A549 treated with AZD9567 at 1 μM for 4 hours (cell line): ENCODE data around the gene VWA5B1. TPM values are rescaled to one million over a fixed set of nuclear protein-coding genes. Genes with fewer than 3 reads are reported as not detected.

ENCODE experiments used
- total RNA-seq: library from RNA; stranded (reverse); fragments of 200-300 nt; extraction: Qiagen RNA extraction; gene quantifications from 5 replicates; pipeline ENCODE4 v1.2.3, GENCODE V29; 2022; ENCODE audit not compliant: insufficient read depth

VWA5B1 gene, protein sequence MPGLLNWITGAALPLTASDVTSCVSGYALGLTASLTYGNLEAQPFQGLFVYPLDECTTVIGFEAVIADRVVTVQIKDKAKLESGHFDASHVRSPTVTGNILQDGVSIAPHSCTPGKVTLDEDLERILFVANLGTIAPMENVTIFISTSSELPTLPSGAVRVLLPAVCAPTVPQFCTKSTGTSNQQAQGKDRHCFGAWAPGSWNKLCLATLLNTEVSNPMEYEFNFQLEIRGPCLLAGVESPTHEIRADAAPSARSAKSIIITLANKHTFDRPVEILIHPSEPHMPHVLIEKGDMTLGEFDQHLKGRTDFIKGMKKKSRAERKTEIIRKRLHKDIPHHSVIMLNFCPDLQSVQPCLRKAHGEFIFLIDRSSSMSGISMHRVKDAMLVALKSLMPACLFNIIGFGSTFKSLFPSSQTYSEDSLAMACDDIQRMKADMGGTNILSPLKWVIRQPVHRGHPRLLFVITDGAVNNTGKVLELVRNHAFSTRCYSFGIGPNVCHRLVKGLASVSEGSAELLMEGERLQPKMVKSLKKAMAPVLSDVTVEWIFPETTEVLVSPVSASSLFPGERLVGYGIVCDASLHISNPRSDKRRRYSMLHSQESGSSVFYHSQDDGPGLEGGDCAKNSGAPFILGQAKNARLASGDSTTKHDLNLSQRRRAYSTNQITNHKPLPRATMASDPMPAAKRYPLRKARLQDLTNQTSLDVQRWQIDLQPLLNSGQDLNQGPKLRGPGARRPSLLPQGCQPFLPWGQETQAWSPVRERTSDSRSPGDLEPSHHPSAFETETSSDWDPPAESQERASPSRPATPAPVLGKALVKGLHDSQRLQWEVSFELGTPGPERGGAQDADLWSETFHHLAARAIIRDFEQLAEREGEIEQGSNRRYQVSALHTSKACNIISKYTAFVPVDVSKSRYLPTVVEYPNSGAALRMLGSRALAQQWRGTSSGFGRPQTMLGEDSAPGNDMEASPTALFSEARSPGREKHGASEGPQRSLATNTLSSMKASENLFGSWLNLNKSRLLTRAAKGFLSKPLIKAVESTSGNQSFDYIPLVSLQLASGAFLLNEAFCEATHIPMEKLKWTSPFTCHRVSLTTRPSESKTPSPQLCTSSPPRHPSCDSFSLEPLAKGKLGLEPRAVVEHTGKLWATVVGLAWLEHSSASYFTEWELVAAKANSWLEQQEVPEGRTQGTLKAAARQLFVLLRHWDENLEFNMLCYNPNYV
- total RNA-seq: not detected in 5 replicates

DNA sequence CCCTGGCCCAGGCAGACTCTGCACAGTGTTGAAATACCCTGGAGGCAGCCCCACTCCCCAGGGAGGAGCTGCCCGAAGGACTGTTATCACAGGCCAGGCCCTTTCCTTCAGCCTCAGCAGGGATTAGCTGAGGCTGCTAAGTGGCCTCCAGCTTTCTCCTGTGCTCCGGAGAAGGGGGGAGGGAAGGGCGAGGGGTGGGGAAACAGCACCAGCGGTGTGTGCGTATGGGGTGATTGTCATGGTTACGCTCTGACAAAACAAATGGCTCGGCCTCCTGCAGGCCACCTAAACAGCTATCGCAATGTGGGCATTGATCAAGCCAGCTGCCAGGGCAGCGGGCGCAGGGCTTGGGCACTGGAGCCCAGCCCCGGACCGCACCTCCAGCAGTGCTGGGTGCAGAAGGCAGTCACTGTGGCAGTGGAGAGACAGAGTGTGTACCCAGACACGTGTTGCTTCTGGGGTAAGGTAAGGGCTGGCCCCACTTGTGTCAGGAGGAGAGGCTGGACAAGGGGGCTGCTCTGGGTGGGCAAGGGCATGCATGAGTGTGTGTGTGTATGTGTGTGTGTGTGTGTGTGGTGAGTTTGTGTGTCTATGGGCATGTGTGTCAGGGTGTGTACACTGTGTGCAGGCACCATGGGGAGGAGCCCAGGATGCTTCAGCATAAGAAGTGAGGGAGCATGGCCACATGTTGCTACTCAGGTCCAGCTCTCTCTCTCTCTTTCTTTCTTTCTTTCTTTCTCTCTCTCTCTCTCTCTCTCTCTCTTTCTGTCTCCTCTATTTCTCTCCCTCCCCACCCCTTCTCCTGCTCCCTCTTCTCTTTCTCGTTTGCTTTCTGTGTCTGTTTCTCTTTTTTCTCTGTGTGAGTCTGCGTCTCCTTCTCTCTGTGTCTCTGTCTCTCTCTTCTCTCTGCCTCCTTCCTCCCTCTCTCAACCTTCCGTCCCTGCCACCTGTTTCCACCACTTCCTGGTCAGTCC, at the start of gene VWA5B1:
TSS of gene VWA5B1 (plus strand) at position 252 of the 974 bp plus-strand sequence. CDS start 19,727 bp downstream, outside the sequence.

Other genes with a start within 250 kb of the VWA5B1 start
- gene PLA2G5, start 220.7 kb upstream of the VWA5B1 start, total RNA-seq: not detected in 5 replicates
- 0.02 TPM in 2 of 5 replicates, not detected in the others for gene PLA2G2D, start 171.3 kb upstream of the VWA5B1 start, total RNA-seq
- not detected in 5 replicates for gene PLA2G2F, start 151.6 kb upstream of the VWA5B1 start, total RNA-seq
- not detected in 5 replicates for gene UBXN10, start 104.8 kb upstream of the VWA5B1 start, total RNA-seq
- gene PLA2G2C, start 104.4 kb upstream of the VWA5B1 start, total RNA-seq: not detected in 5 replicates
- 38.0 to 57.0 TPM (median 51.5 TPM) in 5 replicates for gene CAMK2N1, start 195.3 kb downstream of the VWA5B1 start, total RNA-seq
- 36.7 to 45.3 TPM (median 44.1 TPM) in 5 replicates for gene MUL1, start 217.3 kb downstream of the VWA5B1 start, total RNA-seq